TTC549 (cell line): ENCODE results near the gene POM121.
"Not testable (repeated sequence)": the region's sequence is repeated elsewhere in the genome, so short reads cannot be mapped to it uniquely, and the experiment has no call there.

Experiments used
- FAIRE-seq: peaks from 2 replicates; lab custom pipeline; 2012; peaks lifted over from hg19 to GRCh38; lab: Jason Lieb, UNC

POM121 gene

GRCh38 chr7:72924733-72925545 is at the start of gene POM121:
POM121 (plus strand) TSS chr7:72925095; CDS start chr7:72925122, 27 bp downstream.
- no peak for FAIRE-seq

GRCh38 chr7:72879079-72879736 is 45.7 kb upstream of the POM121 start:
- FAIRE-seq, result not testable (repeated sequence)

- not testable (repeated sequence) for FAIRE-seq
Observed at GRCh38 chr7:72879737-72880215, 45.1 kb upstream of the POM121 start.

GRCh38 chr7:72891750-72892149 is 33.1 kb upstream of the POM121 start:
- FAIRE-seq, result not testable (repeated sequence)

GRCh38 chr7:72904740-72905139 is 20.2 kb upstream of the POM121 start:
- not testable (repeated sequence) for FAIRE-seq

- FAIRE-seq, result not testable (repeated sequence)
Observed at GRCh38 chr7:72908422-72908821, 16.5 kb upstream of the POM121 start.

- FAIRE-seq, result not testable (repeated sequence)
Observed at GRCh38 chr7:72911395-72911794, 13.5 kb upstream of the POM121 start.

- not testable (repeated sequence) for FAIRE-seq
Observed at GRCh38 chr7:72913750-72914149, 11.1 kb upstream of the POM121 start.

GRCh38 chr7:72914756-72915525 is 10.0 kb upstream of the POM121 start:
- FAIRE-seq, result not testable (repeated sequence)

GRCh38 chr7:72919256-72919775 is 5.6 kb upstream of the POM121 start:
- no peak for FAIRE-seq

GRCh38 chr7:72924386-72924732 is 536 bp upstream of the POM121 start:
- FAIRE-seq, result no peak

- FAIRE-seq, result no peak
Observed at GRCh38 chr7:72925546-72926120, 738 bp downstream of the POM121 start.

GRCh38 chr7:72927791-72928190 is 2.9 kb downstream of the POM121 start:
- not testable (repeated sequence) for FAIRE-seq

- not testable (repeated sequence) for FAIRE-seq
Observed at GRCh38 chr7:72928216-72928615, 3.3 kb downstream of the POM121 start.

- not testable (repeated sequence) for FAIRE-seq
Observed at GRCh38 chr7:72942022-72942705, 17.3 kb downstream of the POM121 start.

GRCh38 chr7:72942956-72943355 is 18.1 kb downstream of the POM121 start:
- not testable (repeated sequence) for FAIRE-seq

- not testable (repeated sequence) for FAIRE-seq
Observed at GRCh38 chr7:72944937-72945336, 20.0 kb downstream of the POM121 start.

GRCh38 chr7:72945597-72945996 is 20.7 kb downstream of the POM121 start:
- not testable (repeated sequence) for FAIRE-seq

- FAIRE-seq, result not testable (repeated sequence)
Observed at GRCh38 chr7:72946130-72946745, 21.3 kb downstream of the POM121 start.

- not testable (repeated sequence) for FAIRE-seq
Observed at GRCh38 chr7:72948714-72949113, 23.8 kb downstream of the POM121 start.

- not testable (repeated sequence) for FAIRE-seq
Observed at GRCh38 chr7:72949276-72949675, 24.4 kb downstream of the POM121 start.
